ENCODE measurements around the gene CCNB2.

GRCh38 chr15:59115047-59115446 is 10.1 kb downstream of the CCNB2 start:
- no peak for TF ChIP-seq CTCF (conservative IDR thresholded peaks at IDR 0.05 in 1 of 2, IDR thresholded peaks at IDR 0.05 in 1 of 2; ENCODE audit: extremely low read depth in 1 of 2, insufficient read depth in 1 of 2, low read depth in 1 of 2, low read length in 2 of 2)
- no peak for TF ChIP-seq EZH2 (IDR thresholded peaks at IDR 0.05; ENCODE audit: borderline replicate concordance, low read length)
